HepG2 (cell line): ENCODE measurements around the gene PDPK1. TPM values are rescaled to one million over a fixed set of nuclear protein-coding genes. Genes with fewer than 3 reads are reported as not detected.

Experiments used
- ARNT2 ChIP-seq: sonication (generic); formaldehyde crosslinking; IDR thresholded peaks from 2 replicates; pipeline ENCODE4 v1.8.0; 2022; ENCODE audit warnings: mild to moderate bottlenecking, low read depth, missing genetic modification reagents, moderate library complexity
- BRCA1 ChIP-seq: sonication (generic); formaldehyde crosslinking; IDR thresholded peaks from 2 replicates; pipeline ENCODE4 v1.4.0; 2020; ENCODE audit warnings: missing genetic modification reagents
- HNF4A ChIP-seq: sonication (generic); formaldehyde crosslinking; IDR thresholded peaks from 2 replicates; pipeline ENCODE4 v1.4.0; 2020; ENCODE audit warnings: missing genetic modification reagents
- ONECUT2 ChIP-seq: sonication (generic); formaldehyde crosslinking; IDR thresholded peaks from 2 replicates; pipeline ENCODE4 v1.4.0; 2020; ENCODE audit warnings: missing genetic modification reagents
- RBM39 ChIP-seq: fragments of 200-400 bp; formaldehyde crosslinking; IDR thresholded peaks from one replicate; pipeline ENCODE4 v1.6.1; 2018; ENCODE audit warnings: antibody characterized with exemption, mild to moderate bottlenecking, low read depth, low read length; ENCODE audit not compliant: poor library complexity, severe bottlenecking
- RFX3 ChIP-seq: IDR thresholded peaks from 2 replicates; pipeline ENCODE4 v1.6.1; 2016; ENCODE audit warnings: missing biosample characterization, missing genetic modification reagents
- SALL1 ChIP-seq: sonication (generic); formaldehyde crosslinking; IDR thresholded peaks from 2 replicates; pipeline ENCODE4 v1.8.0; 2022; ENCODE audit warnings: mild to moderate bottlenecking, missing genetic modification reagents
- SP5 ChIP-seq: IDR thresholded peaks from 2 replicates; pipeline ENCODE4 v1.6.1; 2016; ENCODE audit warnings: low read depth, borderline replicate concordance
- ZNF251 ChIP-seq: sonication (generic); formaldehyde crosslinking; IDR thresholded peaks from 2 replicates; pipeline ENCODE4 v1.9.0; 2021; ENCODE audit warnings: mild to moderate bottlenecking, missing genetic modification reagents
- ZNF614 ChIP-seq: IDR thresholded peaks from 2 replicates; pipeline ENCODE4 v1.6.1; 2018; ENCODE audit warnings: missing biosample characterization, missing genetic modification reagents, inconsistent platforms, borderline replicate concordance
- ZNF616 ChIP-seq: sonication (generic); formaldehyde crosslinking; IDR thresholded peaks from 2 replicates; pipeline ENCODE4 v1.5.0; 2020; ENCODE audit warnings: low read depth, mild to moderate bottlenecking, missing genetic modification reagents
- polyA plus RNA-seq, 8 experiments: library from polyadenylated mRNA; depleted of rRNA in 3 of 8; stranded (reverse) in 7 of 8; unstranded in 1 of 8; fragments of >200 nt; fragmentation: Illumina TruSeq in 4 of 8; extraction: Trizol in 4 of 8; gene quantifications; 2 replicates each; pipeline versions ENCODE4 v1.2.1 to v1.2.3, GENCODE V29; 2011 to 2016; ENCODE audit warnings: low read depth in 4 of 8, missing spikeins in 1 of 8, mixed read lengths in 1 of 8; ENCODE audit not compliant: insufficient read depth in 1 of 8
- total RNA-seq, 5 experiments: library from RNA; depleted of rRNA; stranded (reverse); fragments of >200 nt; fragmentation: Illumina TruSeq; extraction: Trizol; gene quantifications; 2 replicates each; pipeline ENCODE4 v1.2.3, GENCODE V29; 2016; ENCODE audit warnings: low read depth in 1 of 5
- TF ChIP-seq, protein P1 (sequence below): IDR thresholded peaks from 2 replicates; pipeline ENCODE4 v1.6.1; 2016; ENCODE audit warnings: missing compliant biosample characterization, missing genetic modification reagents, borderline replicate concordance
- TF ChIP-seq, protein P2 (sequence below): IDR thresholded peaks from 2 replicates; pipeline ENCODE4 v1.6.1; 2012; ENCODE audit warnings: inconsistent platforms
- TF ChIP-seq, protein P3 (sequence below): sonication (generic); formaldehyde crosslinking; conservative IDR thresholded peaks from 2 replicates; pipeline ENCODE4 v1.8.0; 2022; ENCODE audit warnings: mild to moderate bottlenecking, moderate library complexity, missing genetic modification reagents
- TF ChIP-seq, protein P4 (sequence below): sonication (generic); formaldehyde crosslinking; IDR thresholded peaks from 2 replicates; pipeline ENCODE4 v1.5.1; 2020; ENCODE audit warnings: mild to moderate bottlenecking, missing genetic modification reagents, borderline replicate concordance
- TF ChIP-seq, protein P5 (sequence below): IDR thresholded peaks from 2 replicates; pipeline ENCODE4 v1.6.1; 2016; ENCODE audit warnings: missing biosample characterization, missing genetic modification reagents, low read depth
- TF ChIP-seq, protein P6 (sequence below): sonication (generic); formaldehyde crosslinking; conservative IDR thresholded peaks from 2 replicates; pipeline ENCODE4 v1.8.0; 2022; ENCODE audit warnings: low read depth, missing genetic modification reagents
- TF ChIP-seq, protein P7 (sequence below): sonication (generic); formaldehyde crosslinking; IDR thresholded peaks from 2 replicates; pipeline ENCODE4 v1.5.0; 2020; ENCODE audit warnings: missing genetic modification reagents, mild to moderate bottlenecking, borderline replicate concordance

PDPK1 gene
- total and polyA plus RNA-seq, 2 of the 13 experiments (the other 11 are each of a cell fraction or from before 2014, with no cell fraction given), result 59.6 to 129 TPM

DNA sequence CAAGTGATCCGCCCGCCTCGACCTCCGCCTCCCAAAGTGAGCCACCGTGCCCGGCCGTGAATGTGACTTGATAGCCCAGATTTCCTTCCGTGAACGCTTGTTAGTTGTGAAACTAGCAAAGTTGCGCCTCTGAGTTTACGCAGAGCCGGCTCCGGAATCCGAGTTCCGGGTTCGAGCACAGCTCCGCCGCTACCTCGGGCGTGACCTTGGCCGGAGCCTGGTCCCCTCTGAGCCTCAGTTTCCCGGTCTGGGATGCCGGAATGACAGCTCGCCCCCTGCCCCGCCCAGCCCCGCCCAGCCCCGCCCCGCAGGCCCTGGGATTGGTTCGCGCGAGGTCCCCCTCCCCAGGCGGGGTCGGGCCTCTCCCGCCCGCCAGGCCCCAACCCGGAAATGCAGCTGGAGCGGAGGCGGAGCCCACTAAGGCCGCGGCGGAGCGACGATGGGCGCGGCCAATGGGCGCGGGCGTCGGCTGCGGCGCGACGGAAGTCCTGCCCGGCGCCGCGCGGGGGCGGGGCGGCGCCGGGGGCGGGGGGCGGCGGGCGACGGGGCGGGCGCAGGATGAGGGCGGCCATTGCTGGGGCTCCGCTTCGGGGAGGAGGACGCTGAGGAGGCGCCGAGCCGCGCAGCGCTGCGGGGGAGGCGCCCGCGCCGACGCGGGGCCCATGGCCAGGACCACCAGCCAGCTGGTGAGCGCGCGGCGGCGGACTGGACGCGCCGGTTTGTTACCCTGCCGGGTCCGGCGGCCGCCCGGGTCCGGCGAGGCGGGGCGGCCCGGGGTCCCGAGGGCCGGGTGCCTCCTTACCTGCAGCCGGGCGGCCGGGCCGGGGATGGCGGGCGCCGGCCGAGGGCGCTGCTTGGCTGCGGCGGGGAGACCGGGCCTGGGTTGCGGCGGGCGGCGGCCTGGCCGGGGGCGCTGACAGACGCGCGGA is at the start of gene PDPK1 (continued):
- TF ChIP-seq ARNT2 (CRISPR knock-in tag) (no peak), ONECUT2 (CRISPR knock-in tag) (no peak), HNF4A (CRISPR knock-in tag) (no peak), BRCA1 (CRISPR knock-in tag) (no peak), RFX3 (no peak), ZNF251 (CRISPR knock-in tag) (no peak), RBM39 (no peak), SALL1 (CRISPR knock-in tag) (no peak), SP5 (CRISPR knock-in tag) (peak; percentile 39; the same call in 1 of the 2 replicates), ZNF616 (CRISPR knock-in tag) (no peak), ZNF614 (CRISPR knock-in tag) (no peak)
- TF ChIP-seq, protein P1, sequence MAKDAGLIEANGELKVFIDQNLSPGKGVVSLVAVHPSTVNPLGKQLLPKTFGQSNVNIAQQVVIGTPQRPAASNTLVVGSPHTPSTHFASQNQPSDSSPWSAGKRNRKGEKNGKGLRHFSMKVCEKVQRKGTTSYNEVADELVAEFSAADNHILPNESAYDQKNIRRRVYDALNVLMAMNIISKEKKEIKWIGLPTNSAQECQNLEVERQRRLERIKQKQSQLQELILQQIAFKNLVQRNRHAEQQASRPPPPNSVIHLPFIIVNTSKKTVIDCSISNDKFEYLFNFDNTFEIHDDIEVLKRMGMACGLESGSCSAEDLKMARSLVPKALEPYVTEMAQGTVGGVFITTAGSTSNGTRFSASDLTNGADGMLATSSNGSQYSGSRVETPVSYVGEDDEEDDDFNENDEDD (CRISPR knock-in tag), result peak; percentile 48; the same call in 1 of the 2 replicates
- TF ChIP-seq, protein P2, sequence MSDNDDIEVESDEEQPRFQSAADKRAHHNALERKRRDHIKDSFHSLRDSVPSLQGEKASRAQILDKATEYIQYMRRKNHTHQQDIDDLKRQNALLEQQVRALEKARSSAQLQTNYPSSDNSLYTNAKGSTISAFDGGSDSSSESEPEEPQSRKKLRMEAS, result no peak; the same call in 1 of the 2 replicates
- TF ChIP-seq, protein P3, sequence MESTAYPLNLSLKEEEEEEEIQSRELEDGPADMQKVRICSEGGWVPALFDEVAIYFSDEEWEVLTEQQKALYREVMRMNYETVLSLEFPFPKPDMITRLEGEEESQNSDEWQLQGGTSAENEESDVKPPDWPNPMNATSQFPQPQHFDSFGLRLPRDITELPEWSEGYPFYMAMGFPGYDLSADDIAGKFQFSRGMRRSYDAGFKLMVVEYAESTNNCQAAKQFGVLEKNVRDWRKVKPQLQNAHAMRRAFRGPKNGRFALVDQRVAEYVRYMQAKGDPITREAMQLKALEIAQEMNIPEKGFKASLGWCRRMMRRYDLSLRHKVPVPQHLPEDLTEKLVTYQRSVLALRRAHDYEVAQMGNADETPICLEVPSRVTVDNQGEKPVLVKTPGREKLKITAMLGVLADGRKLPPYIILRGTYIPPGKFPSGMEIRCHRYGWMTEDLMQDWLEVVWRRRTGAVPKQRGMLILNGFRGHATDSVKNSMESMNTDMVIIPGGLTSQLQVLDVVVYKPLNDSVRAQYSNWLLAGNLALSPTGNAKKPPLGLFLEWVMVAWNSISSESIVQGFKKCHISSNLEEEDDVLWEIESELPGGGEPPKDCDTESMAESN (CRISPR knock-in tag), result 0 out of 2 replicates have a peak, but pooled peaks have one; percentile 27
- TF ChIP-seq, protein P4, sequence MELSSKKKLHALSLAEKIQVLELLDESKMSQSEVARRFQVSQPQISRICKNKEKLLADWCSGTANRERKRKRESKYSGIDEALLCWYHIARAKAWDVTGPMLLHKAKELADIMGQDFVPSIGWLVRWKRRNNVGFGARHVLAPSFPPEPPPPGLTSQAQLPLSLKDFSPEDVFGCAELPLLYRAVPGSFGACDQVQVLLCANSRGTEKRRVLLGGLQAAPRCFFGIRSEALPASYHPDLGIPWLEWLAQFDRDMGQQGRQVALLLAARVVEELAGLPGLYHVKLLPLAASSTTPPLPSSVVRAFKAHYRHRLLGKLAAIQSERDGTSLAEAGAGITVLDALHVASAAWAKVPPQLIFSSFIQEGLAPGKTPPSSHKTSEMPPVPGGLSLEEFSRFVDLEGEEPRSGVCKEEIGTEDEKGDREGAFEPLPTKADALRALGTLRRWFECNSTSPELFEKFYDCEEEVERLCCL (CRISPR knock-in tag), result no peak
- TF ChIP-seq, protein P5, sequence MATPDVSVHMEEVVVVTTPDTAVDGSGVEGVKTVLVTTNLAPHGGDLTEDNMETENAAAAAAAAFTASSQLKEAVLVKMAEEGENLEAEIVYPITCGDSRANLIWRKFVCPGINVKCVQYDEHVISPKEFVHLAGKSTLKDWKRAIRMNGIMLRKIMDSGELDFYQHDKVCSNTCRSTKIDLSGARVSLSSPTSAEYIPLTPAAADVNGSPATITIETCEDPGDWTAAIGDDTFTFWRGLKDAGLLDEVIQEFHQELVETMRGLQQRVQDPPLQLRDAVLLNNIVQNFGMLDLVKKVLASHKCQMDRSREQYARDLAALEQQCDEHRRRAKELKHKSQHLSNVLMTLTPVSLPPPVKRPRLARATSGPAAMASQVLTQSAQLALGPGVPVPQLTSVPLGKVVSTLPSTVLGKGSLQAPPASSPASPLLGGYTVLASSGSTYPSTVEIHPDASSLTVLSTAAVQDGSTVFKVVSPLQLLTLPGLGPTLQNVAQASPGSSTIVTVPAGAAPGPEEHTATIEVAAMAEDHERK (CRISPR knock-in tag), result 0 out of 2 replicates have a peak, but pooled peaks have one; percentile 39
- TF ChIP-seq, protein P6, sequence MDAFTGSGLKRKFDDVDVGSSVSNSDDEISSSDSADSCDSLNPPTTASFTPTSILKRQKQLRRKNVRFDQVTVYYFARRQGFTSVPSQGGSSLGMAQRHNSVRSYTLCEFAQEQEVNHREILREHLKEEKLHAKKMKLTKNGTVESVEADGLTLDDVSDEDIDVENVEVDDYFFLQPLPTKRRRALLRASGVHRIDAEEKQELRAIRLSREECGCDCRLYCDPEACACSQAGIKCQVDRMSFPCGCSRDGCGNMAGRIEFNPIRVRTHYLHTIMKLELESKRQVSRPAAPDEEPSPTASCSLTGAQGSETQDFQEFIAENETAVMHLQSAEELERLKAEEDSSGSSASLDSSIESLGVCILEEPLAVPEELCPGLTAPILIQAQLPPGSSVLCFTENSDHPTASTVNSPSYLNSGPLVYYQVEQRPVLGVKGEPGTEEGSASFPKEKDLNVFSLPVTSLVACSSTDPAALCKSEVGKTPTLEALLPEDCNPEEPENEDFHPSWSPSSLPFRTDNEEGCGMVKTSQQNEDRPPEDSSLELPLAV, result no peak
- TF ChIP-seq, protein P7, sequence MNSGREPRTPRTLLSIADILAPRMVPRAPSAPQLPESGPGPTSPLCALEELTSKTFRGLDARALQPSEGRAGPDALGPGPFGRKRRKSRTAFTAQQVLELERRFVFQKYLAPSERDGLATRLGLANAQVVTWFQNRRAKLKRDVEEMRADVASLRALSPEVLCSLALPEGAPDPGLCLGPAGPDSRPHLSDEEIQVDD (CRISPR knock-in tag), result no peak
